ENCODE measurements around the gene GGACT.

GRCh38 chr13:100581030-100581429 lies 7.6 kb downstream of the GGACT start:
- no peak for TF ChIP-seq ARNT (IDR thresholded peaks at IDR 0.05)
- TF ChIP-seq SUZ12 (IDR thresholded peaks at IDR 0.05) = no peak
- no peak for TF ChIP-seq ELF4 (IDR thresholded peaks at IDR 0.05)
- TF ChIP-seq SP1 (IDR thresholded peaks at IDR 0.05) = no peak
